ENCODE data around the gene MOK. TPM values are rescaled to one million over a fixed set of nuclear protein-coding genes. Genes with fewer than 3 reads are reported as not detected.

Gene MOK
- total RNA-seq, 1 experiment from 2014 or later = 2.8 TPM

GRCh38 chr14:102264355-102264754, 40.6 kb downstream of the MOK start:
- Mint-ChIP-seq H3K36me3 (ENCODE audit: insufficient read depth in 1 of 3, low read depth in 3 of 3) (no peaks in the 10 kb centered on the region), H3K4me3 (no peak overlapping the region), H3K4me1 (peaks cover 8 to 10% of the 10 kb centered on the region in 2 experiments; a peak in 3 of 4 replicates), H3K27me3 (ENCODE audit: low read depth) (no peaks in the 10 kb centered on the region), H3K27ac (no peak overlapping the region), H3K9me3 (no peaks in the 10 kb centered on the region)
- no peak for DNase-seq
- no peaks in the 10 kb centered on the region for H4K20me1 ChIP-seq (ENCODE audit: control insufficient read depth, insufficient read depth, insufficient read length)
- no peak overlapping the region for H4K5ac ChIP-seq (ENCODE audit: insufficient read length, low read depth, low read length)
- H3K27me3 ChIP-seq (ENCODE audit: insufficient read depth, low read length) = no peaks in the 10 kb centered on the region
- no peak overlapping the region for H3K56ac ChIP-seq (ENCODE audit: insufficient read length, low read depth, low read length)
- no peaks in the 10 kb centered on the region for H3K4me1 ChIP-seq (ENCODE audit: insufficient read depth, low read length)
- H2BK120ac ChIP-seq (ENCODE audit: low read depth, low read length, poor library complexity, severe bottlenecking) = no peak overlapping the region
- WGBS (ENCODE audit: extremely low coverage, insufficient read length, low lambda C conversion rate) = no CpG with 5 or more reads among the region's 8 CpGs
- H2BK5ac ChIP-seq (ENCODE audit: insufficient read length, low read length) = no peak overlapping the region
- no peak overlapping the region for H3K18ac ChIP-seq (ENCODE audit: insufficient read length, low read depth, low read length)
- no peak overlapping the region for H2BK15ac ChIP-seq (ENCODE audit: low read depth, low read length)
- no peak overlapping the region for H3K14ac ChIP-seq (ENCODE audit: insufficient read depth, low read length)
- H3K23me2 ChIP-seq (ENCODE audit: insufficient read length, low read depth, low read length, poor library complexity, severe bottlenecking) = no peaks in the 10 kb centered on the region
- no peak for TF ChIP-seq CTCF (conservative IDR thresholded peaks at IDR 0.05)
- no peaks in the 10 kb centered on the region for H3K79me2 ChIP-seq (ENCODE audit: insufficient read depth, low read length)
- H3K9ac ChIP-seq (ENCODE audit: extremely low read depth, insufficient read length, low read length) = no peak overlapping the region
- H3K9me3 ChIP-seq (ENCODE audit: control insufficient read depth, low read depth, low read length) = no peaks in the 10 kb centered on the region
- no peak overlapping the region for H3K4ac ChIP-seq (ENCODE audit: low read depth, low read length)
- no peak overlapping the region for H2BK20ac ChIP-seq (ENCODE audit: low read depth, low read length, poor library complexity, severe bottlenecking)
- no peak overlapping the region for H3T11ph ChIP-seq (ENCODE audit: low read length)
- H2AK5ac ChIP-seq (ENCODE audit: insufficient read length, low read length) = no peak overlapping the region
- no peak overlapping the region for H2AFZ ChIP-seq (ENCODE audit: low read length)
- H4K91ac ChIP-seq (ENCODE audit: insufficient read length, low read depth, low read length) = no peak overlapping the region
- H3K27ac ChIP-seq (ENCODE audit: insufficient read length, low read depth, low read length) = no peak overlapping the region
- H3K79me1 ChIP-seq (ENCODE audit: insufficient read depth, low read depth, low read length, poor library complexity, severe bottlenecking) = no peaks in the 10 kb centered on the region
- no peak overlapping the region for H4K8ac ChIP-seq (replicated peaks; ENCODE audit: insufficient read length, low read depth, low read length)
- H3K4me2 ChIP-seq (ENCODE audit: insufficient read depth, insufficient read length, low read length) = no peak overlapping the region
- H2BK12ac ChIP-seq (ENCODE audit: insufficient read length, low read depth, low read length) = no peak overlapping the region
- H3K23ac ChIP-seq (ENCODE audit: insufficient read length, low read depth, low read length) = no peak overlapping the region

Measured in H9 (cell line).